ENCODE results near the gene UST. TPM values are rescaled to one million over a fixed set of nuclear protein-coding genes. Genes with fewer than 3 reads are reported as not detected.

Gene UST, protein sequence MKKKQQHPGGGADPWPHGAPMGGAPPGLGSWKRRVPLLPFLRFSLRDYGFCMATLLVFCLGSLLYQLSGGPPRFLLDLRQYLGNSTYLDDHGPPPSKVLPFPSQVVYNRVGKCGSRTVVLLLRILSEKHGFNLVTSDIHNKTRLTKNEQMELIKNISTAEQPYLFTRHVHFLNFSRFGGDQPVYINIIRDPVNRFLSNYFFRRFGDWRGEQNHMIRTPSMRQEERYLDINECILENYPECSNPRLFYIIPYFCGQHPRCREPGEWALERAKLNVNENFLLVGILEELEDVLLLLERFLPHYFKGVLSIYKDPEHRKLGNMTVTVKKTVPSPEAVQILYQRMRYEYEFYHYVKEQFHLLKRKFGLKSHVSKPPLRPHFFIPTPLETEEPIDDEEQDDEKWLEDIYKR
- 8.4 and 9.7 TPM in 2 replicates for total RNA-seq (ENCODE audit: low replicate concordance)
- long read RNA-seq, full-length matches to known transcripts, result 1 of 7 reads
- long read RNA-seq, partial matches to known transcripts, result 1 of 7 reads
- long read RNA-seq, other reads (novel, unspliced or antisense), result 5 of 7 reads

DNA sequence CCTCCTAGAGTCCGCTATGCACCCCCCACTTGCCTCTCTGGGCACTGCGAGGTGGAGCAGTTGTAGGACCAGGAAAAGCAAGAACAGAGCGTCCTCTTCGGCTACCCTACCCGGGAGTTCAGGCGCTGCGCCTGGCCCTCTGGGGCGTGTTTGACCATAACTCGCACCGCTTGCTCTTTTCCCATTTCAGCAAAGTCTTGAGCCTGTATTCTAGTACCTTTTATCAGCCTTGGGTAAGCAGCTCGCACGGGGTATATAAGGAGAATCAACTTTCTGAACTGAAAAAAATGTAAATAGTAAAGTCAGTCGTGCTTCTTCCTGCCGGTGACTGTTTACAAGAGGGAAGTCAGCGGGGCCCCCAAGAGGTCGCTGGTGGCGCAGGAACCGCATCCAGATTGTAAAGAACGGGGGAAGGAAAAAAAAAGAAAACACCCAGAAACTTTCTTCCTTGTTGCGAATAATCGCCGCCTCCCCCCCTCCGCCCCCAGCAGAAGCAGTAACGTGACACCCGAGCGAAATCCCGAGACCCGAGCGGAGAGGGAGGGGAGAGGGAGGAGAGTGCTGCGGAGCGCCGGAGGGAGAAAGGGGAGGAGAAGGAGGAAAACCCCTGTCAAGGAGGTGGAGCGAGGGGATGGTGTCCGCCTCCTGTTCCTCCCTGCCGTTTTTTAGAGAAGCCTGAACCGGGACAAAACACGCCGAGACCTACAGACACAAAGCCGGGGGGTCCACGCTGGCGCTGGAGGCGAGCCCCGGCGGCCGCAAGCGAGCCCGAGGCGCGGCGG, at the start of gene UST:
Gene UST (plus strand): TSS at position 668 of the 782 bp plus-strand sequence. CDS start 401 bp downstream, outside the sequence.
- Mint-ChIP-seq H3K27me3 (peaks cover 33% of the 10 kb centered on the region), H3K4me1 (ENCODE audit: unreplicated experiment) (peaks cover 19% of the 10 kb centered on the region), H3K9me3 (no peaks in the 10 kb centered on the region), H3K36me3 (no peaks in the 10 kb centered on the region), H3K27ac (peak within 1 kb of the TSS; percentile 92), H3K4me3 (peak within 1 kb of the TSS; percentile 91)
- TF ChIP-seq, protein P1, sequence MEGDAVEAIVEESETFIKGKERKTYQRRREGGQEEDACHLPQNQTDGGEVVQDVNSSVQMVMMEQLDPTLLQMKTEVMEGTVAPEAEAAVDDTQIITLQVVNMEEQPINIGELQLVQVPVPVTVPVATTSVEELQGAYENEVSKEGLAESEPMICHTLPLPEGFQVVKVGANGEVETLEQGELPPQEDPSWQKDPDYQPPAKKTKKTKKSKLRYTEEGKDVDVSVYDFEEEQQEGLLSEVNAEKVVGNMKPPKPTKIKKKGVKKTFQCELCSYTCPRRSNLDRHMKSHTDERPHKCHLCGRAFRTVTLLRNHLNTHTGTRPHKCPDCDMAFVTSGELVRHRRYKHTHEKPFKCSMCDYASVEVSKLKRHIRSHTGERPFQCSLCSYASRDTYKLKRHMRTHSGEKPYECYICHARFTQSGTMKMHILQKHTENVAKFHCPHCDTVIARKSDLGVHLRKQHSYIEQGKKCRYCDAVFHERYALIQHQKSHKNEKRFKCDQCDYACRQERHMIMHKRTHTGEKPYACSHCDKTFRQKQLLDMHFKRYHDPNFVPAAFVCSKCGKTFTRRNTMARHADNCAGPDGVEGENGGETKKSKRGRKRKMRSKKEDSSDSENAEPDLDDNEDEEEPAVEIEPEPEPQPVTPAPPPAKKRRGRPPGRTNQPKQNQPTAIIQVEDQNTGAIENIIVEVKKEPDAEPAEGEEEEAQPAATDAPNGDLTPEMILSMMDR (conservative IDR thresholded peaks at IDR 0.05), result peak; percentile 59
- DNase-seq (ENCODE audit: extremely low spot score, unreplicated experiment), result peak; percentile 84

DNA sequence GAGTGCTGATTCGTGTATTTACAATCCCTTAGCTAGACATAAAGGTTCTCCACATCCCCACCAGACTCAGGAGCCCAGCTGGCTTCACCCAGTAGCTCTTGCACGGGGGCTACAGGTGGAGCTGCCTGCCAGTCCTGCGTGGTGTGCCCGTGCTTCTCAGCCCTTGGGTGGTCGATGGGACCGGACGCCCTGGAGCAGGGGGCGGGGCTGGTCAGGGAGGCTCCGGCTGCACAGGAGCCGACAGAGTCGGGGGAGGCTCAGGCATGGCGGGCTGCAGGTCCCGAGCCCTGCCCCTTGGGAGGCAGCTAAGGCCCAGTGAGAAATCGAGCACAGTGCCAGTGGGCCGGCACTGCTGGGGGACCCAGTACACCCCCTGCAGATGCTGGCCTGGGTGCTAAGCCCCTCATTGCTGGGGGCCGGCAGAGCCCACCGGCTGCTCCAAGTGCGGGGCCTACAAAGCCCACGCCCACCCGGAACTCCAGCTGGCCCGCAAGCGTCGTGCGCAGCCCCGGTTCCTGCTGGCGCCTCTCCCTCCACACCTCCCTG, 48.9 kb upstream of the UST start:
- TF ChIP-seq, protein P1 (conservative IDR thresholded peaks at IDR 0.05), result no peak
- H3K36me3 Mint-ChIP-seq, result no peaks in the 10 kb centered on the region
- H3K27me3 Mint-ChIP-seq, result no peaks in the 10 kb centered on the region
- H3K9me3 Mint-ChIP-seq, result no peaks in the 10 kb centered on the region
- no peak overlapping the region for H3K27ac Mint-ChIP-seq
- H3K4me3 Mint-ChIP-seq, result no peak overlapping the region
- no peak for DNase-seq (ENCODE audit: extremely low spot score, unreplicated experiment)
- H3K4me1 Mint-ChIP-seq (ENCODE audit: unreplicated experiment), result peaks cover 7% of the 10 kb centered on the region

DNA sequence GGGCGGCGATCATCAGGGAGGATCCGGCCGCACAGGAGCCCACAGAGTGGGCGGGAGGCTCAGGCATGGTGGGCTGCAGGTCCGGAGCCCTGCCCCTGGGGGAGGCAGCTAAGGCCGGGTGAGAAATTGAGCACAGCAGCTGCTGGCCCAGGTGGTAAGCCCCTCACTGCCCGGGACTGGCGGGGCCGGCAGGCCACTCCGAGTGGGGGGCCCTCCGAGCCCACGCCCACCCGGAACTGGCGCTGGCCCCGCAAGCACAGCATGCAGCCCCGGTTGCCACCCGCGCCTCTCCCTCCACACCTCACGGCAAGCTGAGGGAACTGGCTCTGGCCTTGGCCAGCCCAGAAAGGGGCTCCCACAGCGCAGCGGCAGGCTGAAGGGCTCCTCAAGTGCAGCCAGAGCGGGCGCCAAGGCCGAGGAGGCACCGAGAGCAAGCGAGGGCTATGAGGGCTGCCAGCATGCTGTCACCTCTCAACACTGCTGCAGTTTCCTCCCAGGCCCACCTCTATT, 48.1 kb upstream of the UST start:
- Mint-ChIP-seq H3K27ac (no peak overlapping the region), H3K4me3 (no peak overlapping the region)
- TF ChIP-seq, protein P1 (conservative IDR thresholded peaks at IDR 0.05), result no peak

DNA sequence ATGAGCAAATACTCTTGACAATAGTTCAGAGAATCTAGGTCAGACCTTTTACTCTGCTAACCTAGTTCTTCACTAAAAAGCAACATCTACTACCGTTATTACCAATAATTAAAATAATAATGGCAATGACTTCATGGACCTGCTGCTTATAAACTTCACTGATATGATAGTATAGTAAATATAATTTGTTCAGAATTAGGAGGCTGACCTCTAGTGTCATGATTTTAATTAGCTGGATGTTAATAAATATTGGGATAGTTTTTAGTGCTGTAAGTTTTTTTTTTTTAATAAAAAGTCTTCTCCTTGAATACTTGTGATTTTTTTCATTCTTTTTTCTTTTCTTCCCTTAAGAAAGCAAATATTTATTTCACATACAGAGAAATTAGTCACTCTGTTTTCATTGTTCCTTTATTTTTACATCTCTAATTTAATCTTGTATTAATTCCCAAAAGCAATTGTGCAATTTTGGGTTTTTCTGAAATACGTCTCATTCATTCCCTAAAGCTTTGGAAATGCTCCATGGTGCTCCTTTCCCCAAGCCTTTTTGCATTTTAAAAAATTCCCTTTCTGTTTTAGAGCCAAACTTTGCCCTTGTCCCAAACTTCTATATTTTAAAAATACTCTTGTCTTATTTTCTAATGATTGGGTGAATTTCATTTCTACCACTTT, 46.6 kb upstream of the UST start:
- H3K4me1 Mint-ChIP-seq (ENCODE audit: unreplicated experiment), result peaks cover 7% of the 10 kb centered on the region
- H3K36me3 Mint-ChIP-seq, result no peaks in the 10 kb centered on the region

More for the DNA sequence above, 48.1 kb upstream of the UST start:
- Mint-ChIP-seq H3K4me1 (ENCODE audit: unreplicated experiment) (peaks cover 7% of the 10 kb centered on the region), H3K27me3 (no peaks in the 10 kb centered on the region), H3K36me3 (no peaks in the 10 kb centered on the region), H3K9me3 (no peaks in the 10 kb centered on the region)
- DNase-seq (ENCODE audit: extremely low spot score, unreplicated experiment), result no peak

More for the DNA sequence above, 46.6 kb upstream of the UST start:
- TF ChIP-seq, protein P1 (conservative IDR thresholded peaks at IDR 0.05), result no peak
- H3K9me3 Mint-ChIP-seq, result no peaks in the 10 kb centered on the region
- no peak overlapping the region for H3K27ac Mint-ChIP-seq
- DNase-seq (ENCODE audit: extremely low spot score, unreplicated experiment), result no peak
- H3K4me3 Mint-ChIP-seq, result no peak overlapping the region
- no peaks in the 10 kb centered on the region for H3K27me3 Mint-ChIP-seq
